SK-N-SH treated with all-trans-retinoic acid at 6 μM for 48 hours (cell line): ENCODE results near the gene ADAMTS13.

Source experiments
- BACH2 ChIP-seq: fragments of 250-450 bp; sonication (Bioruptor Pico); IDR thresholded peaks from 2 replicates; pipeline ENCODE4 v1.9.0; 2021; ENCODE audit warnings: mild to moderate bottlenecking, borderline replicate concordance
- RARB ChIP-seq: fragments of 250-450 bp; sonication (Bioruptor Pico); IDR thresholded peaks from 2 replicates; pipeline ENCODE4 v1.8.0; 2021; ENCODE audit warnings: mild to moderate bottlenecking, moderate library complexity
- ZC3H10 ChIP-seq: fragments of 250-450 bp; sonication (Bioruptor Pico); IDR thresholded peaks from 2 replicates; pipeline ENCODE4 v1.5.1; 2021; ENCODE audit warnings: mild to moderate bottlenecking, moderate library complexity
- ZFP30 ChIP-seq: fragments of 450-650 bp; formaldehyde crosslinking; IDR thresholded peaks from 2 replicates; pipeline ENCODE4 v1.5.0; 2022; ENCODE audit warnings: mild to moderate bottlenecking, moderate library complexity

DNA sequence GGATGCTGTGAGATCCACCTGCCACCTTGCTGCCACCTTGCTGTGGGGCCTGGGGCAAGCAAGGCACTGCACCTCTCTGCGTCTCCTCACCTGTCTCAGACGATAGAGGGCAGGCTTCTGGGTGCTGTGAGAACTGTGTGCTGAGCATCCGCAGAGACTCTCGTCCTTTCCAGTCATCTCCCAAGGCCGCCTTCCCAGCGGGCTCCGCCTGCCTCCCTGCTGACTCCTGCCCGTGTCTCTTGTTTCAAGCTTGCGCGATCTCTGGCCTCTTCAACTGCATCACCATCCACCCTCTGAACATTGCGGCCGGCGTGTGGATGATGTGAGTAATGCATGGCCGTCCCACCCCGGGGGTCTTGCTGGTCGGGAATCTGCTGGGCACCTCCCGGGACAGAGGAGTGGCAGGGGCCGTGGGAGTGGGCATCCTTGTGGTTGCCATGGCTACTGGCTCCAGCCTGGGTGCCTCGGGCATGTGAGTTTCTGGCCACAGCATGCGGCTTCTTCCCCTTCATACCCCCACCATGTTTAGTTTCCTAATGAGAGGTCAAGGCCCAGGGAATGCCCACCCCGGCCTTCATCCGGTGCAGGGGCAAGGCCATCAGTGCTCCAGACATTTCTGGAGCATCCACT lies 41.2 kb downstream of the ADAMTS13 start:
- TF ChIP-seq RARB (CRISPR knock-in tag) (no peak), BACH2 (no peak), ZFP30 (CRISPR knock-in tag) (no peak), ZC3H10 (CRISPR knock-in tag) (no peak)
